ENCODE measurements around the gene CHRND.

CHRND gene

GRCh38 chr2:232504438-232504837 is 21.5 kb upstream of the CHRND start:
- DNase-seq, result no peak

- DNase-seq, result no peak
These were observed 20.1 kb upstream of the CHRND start for GRCh38 chr2:232505856-232506255.

- DNase-seq, result no peak
These were observed 19.3 kb upstream of the CHRND start for GRCh38 chr2:232506709-232507108.

GRCh38 chr2:232508251-232508650 is 17.7 kb upstream of the CHRND start:
- no peak for DNase-seq

- no peak for DNase-seq
These were observed 14.5 kb upstream of the CHRND start for GRCh38 chr2:232511336-232511890.

- no peak for DNase-seq
These were observed 13.4 kb upstream of the CHRND start for GRCh38 chr2:232512602-232513001.

GRCh38 chr2:232513353-232513752 is 12.6 kb upstream of the CHRND start:
- no peak for DNase-seq

GRCh38 chr2:232515639-232516038 is 10.3 kb upstream of the CHRND start:
- DNase-seq, result no peak

GRCh38 chr2:232516551-232516950 is 9.4 kb upstream of the CHRND start:
- DNase-seq, result no peak

- DNase-seq, result no peak
These were observed 7.1 kb upstream of the CHRND start for GRCh38 chr2:232518844-232519243.

- DNase-seq, result no peak
These were observed 6.2 kb upstream of the CHRND start, which contains the start of gene PRSS56 for GRCh38 chr2:232519581-232520438. PRSS56 (plus strand) TSS chr2:232520388; CDS start chr2:232520599, 211 bp downstream.

GRCh38 chr2:232520489-232520888 is 5.5 kb upstream of the CHRND start:
- no peak for DNase-seq

- no peak for DNase-seq
These were observed 4.9 kb upstream of the CHRND start for GRCh38 chr2:232521098-232521497.

- DNase-seq, result peak; percentile 66
These were observed 3.9 kb upstream of the CHRND start for GRCh38 chr2:232521959-232522622.

- no peak for DNase-seq
These were observed 3.1 kb upstream of the CHRND start for GRCh38 chr2:232522623-232523401.

- no peak for DNase-seq
These were observed 2.6 kb upstream of the CHRND start for GRCh38 chr2:232523402-232523681.

- no peak for DNase-seq
These were observed 2.0 kb upstream of the CHRND start for GRCh38 chr2:232523682-232524597.

GRCh38 chr2:232524771-232525170 is 1.2 kb upstream of the CHRND start:
- DNase-seq, result no peak

- DNase-seq, result no peak
These were observed 761 bp upstream of the CHRND start for GRCh38 chr2:232525199-232525598.

- no peak for DNase-seq
These were observed 497 bp downstream of the CHRND start for GRCh38 chr2:232526372-232526941.

- DNase-seq, result no peak
These were observed 2.0 kb downstream of the CHRND start for GRCh38 chr2:232527905-232528470.

All from activated T-cell treated with anti-CD3 and anti-CD28 coated beads for 4 hours (primary cell).